H1 (cell line): Measurements from ENCODE around the gene TAOK1. TPM values are rescaled to one million over a fixed set of nuclear protein-coding genes. Genes with fewer than 3 reads are reported as not detected.

ENCODE experiments used
- CTCF ChIA-PET: fragments of 300-600 bp; sonication (Branson Sonifier 250); formaldehyde crosslinking; loops from one replicate; lab custom pipeline; 2021; ENCODE audit not compliant: partially characterized antibody; lab: Charles Lee
- POLR2A ChIA-PET: fragments of 300-600 bp; sonication (Branson Sonifier 250); formaldehyde crosslinking; loops from one replicate; lab custom pipeline; 2021; ENCODE audit warnings: inconsistent platforms; ENCODE audit not compliant: partially characterized antibody; lab: Charles Lee
- DNase-seq, 2 experiments: peaks; one replicate each; pipeline versions ENCODE4 v3.0.0 to v3.0.0-alpha.2; 2010 to 2022; ENCODE audit warnings: low spot score in 2 of 2, low read depth in 1 of 2, mixed read lengths in 1 of 2
- FAIRE-seq: peaks from 2 replicates; lab custom pipeline; 2011; peaks lifted over from hg19 to GRCh38; lab: Jason Lieb, UNC
- H2AFZ ChIP-seq: 2 replicates; pipeline ENCODE4 v1.8.1; 2012; ENCODE audit warnings: low read length, inconsistent platforms
- H2AK5ac ChIP-seq: 2 replicates; pipeline ENCODE4 v1.6.1; 2013; ENCODE audit warnings: low read depth, low read length
- H2BK120ac ChIP-seq: replicated peaks from 2 replicates; pipeline ENCODE3; 2013; ENCODE audit warnings: low read depth, low read length, inconsistent platforms
- H2BK12ac ChIP-seq: 2 replicates; pipeline ENCODE4 v1.6.1; 2013; ENCODE audit warnings: low read depth, low read length
- H2BK15ac ChIP-seq: 2 replicates; pipeline ENCODE4 v1.6.1; 2013; ENCODE audit warnings: low read length
- H2BK20ac ChIP-seq: 2 replicates; pipeline ENCODE4 v1.6.1; 2013; ENCODE audit warnings: low read length
- H2BK5ac ChIP-seq: 2 replicates; pipeline ENCODE4 v1.6.1; 2013; ENCODE audit warnings: low read depth, low read length
- H3K14ac ChIP-seq: 2 replicates; pipeline ENCODE4 v1.6.1; 2013; ENCODE audit warnings: inconsistent platforms; ENCODE audit not compliant: insufficient read length
- H3K18ac ChIP-seq: 2 replicates; pipeline ENCODE4 v1.6.1; 2013; ENCODE audit warnings: low read length; ENCODE audit errors: extremely low read depth
- H3K23ac ChIP-seq: 2 replicates; pipeline ENCODE4 v1.6.1; 2013; ENCODE audit warnings: inconsistent platforms; ENCODE audit not compliant: insufficient read length
- H3K23me2 ChIP-seq: 2 replicates; pipeline ENCODE4 v1.6.1; 2013; ENCODE audit warnings: low read depth, low read length
- H3K27ac ChIP-seq: 2 replicates; pipeline ENCODE4 v1.6.1; 2011; ENCODE audit warnings: low read depth, low read length, inconsistent platforms
- H3K27me3 ChIP-seq, 4 experiments: replicated peaks in 1 of 4; 1 replicate in 1 of 4; 2 replicates in 3 of 4; pipeline versions ENCODE4 v1.6.1 to v1.8.1; 2011 to 2013; ENCODE audit warnings: low read length in 3 of 4, mild to moderate bottlenecking in 3 of 4, inconsistent platforms in 2 of 4, mixed read lengths in 2 of 4, moderate library complexity in 1 of 4; ENCODE audit not compliant: control insufficient read depth in 3 of 4, insufficient read depth in 3 of 4; ENCODE audit errors: extremely low read depth in 1 of 4
- H3K36me3 ChIP-seq, 4 experiments: 2 replicates each; pipeline versions ENCODE4 v1.6.1 to v1.8.1; 2011 to 2013; ENCODE audit warnings: mild to moderate bottlenecking in 4 of 4, low read length in 3 of 4, moderate library complexity in 2 of 4, control low read depth in 1 of 4, inconsistent platforms in 1 of 4; ENCODE audit not compliant: insufficient read depth in 4 of 4, control insufficient read depth in 2 of 4
- H3K4ac ChIP-seq: replicated peaks from 2 replicates; pipeline ENCODE3; 2013; ENCODE audit warnings: low read length, low read depth, mixed read lengths, inconsistent platforms; ENCODE audit not compliant: insufficient read length
- H3K4me1 ChIP-seq, 4 experiments: replicated peaks in 1 of 4; 1 replicate in 1 of 4; 2 replicates in 3 of 4; pipeline versions ENCODE4 v1.6.1 to v1.8.1; 2011 to 2013; ENCODE audit warnings: low read length in 3 of 4, inconsistent platforms in 2 of 4, mixed read lengths in 1 of 4; ENCODE audit not compliant: insufficient read depth in 4 of 4, control insufficient read depth in 3 of 4
- H3K4me2 ChIP-seq, 2 experiments: 2 replicates each; pipeline versions ENCODE4 v1.6.1 to v1.8.1; 2011 to 2013; ENCODE audit warnings: low read depth in 2 of 2, low read length in 2 of 2, control low read depth in 1 of 2, inconsistent platforms in 1 of 2, mild to moderate bottlenecking in 1 of 2; ENCODE audit not compliant: insufficient read depth in 1 of 2
- H3K4me3 ChIP-seq, 4 experiments: fragments of 200-600, 300-600 bp in 1 of 4; sonication (generic), shearing (Covaris generic), sonication (Bioruptor Twin) in 1 of 4; 2 replicates each; pipeline versions ENCODE4 v1.5.1 to v1.8.1; 2011 to 2016; ENCODE audit warnings: low read length in 4 of 4, low read depth in 3 of 4, control low read depth in 2 of 4, inconsistent platforms in 2 of 4, mild to moderate bottlenecking in 2 of 4, mixed read lengths in 1 of 4, moderate library complexity in 1 of 4; ENCODE audit not compliant: insufficient read depth in 2 of 4; ENCODE audit errors: extremely low read depth in 1 of 4
- H3K56ac ChIP-seq: replicated peaks from 2 replicates; pipeline ENCODE3; 2013; ENCODE audit warnings: low read depth, mild to moderate bottlenecking, mixed read lengths, low read length, inconsistent platforms; ENCODE audit not compliant: insufficient read length
- H3K79me1 ChIP-seq: 2 replicates; pipeline ENCODE4 v1.6.1; 2013; ENCODE audit warnings: low read depth, low read length, control low read depth
- H3K79me2 ChIP-seq, 2 experiments: 2 replicates each; pipeline versions ENCODE4 v1.6.1 to v1.8.1; 2012 to 2013; ENCODE audit warnings: low read length in 2 of 2, mild to moderate bottlenecking in 2 of 2, inconsistent platforms in 1 of 2; ENCODE audit not compliant: insufficient read depth in 2 of 2, control insufficient read depth in 1 of 2
- H3K9ac ChIP-seq, 4 experiments: replicated peaks in 1 of 4; 1 replicate in 1 of 4; 2 replicates in 3 of 4; pipeline versions ENCODE4 v1.6.1 to v1.8.1; 2011 to 2013; ENCODE audit warnings: low read depth in 3 of 4, low read length in 3 of 4, control low read depth in 2 of 4, mild to moderate bottlenecking in 2 of 4, moderate library complexity in 2 of 4, inconsistent platforms in 1 of 4; ENCODE audit errors: extremely low read depth in 1 of 4
- H3K9me3 ChIP-seq, 2 experiments: 2 replicates each; pipeline versions ENCODE4 v1.6.1 to v1.8.1; 2012 to 2013; ENCODE audit warnings: mild to moderate bottlenecking in 2 of 2, moderate library complexity in 2 of 2, control low read depth in 1 of 2, inconsistent platforms in 1 of 2, low read depth in 1 of 2, low read length in 1 of 2, mixed read lengths in 1 of 2; ENCODE audit not compliant: insufficient read depth in 2 of 2
- H4K20me1 ChIP-seq, 2 experiments: replicated peaks in 1 of 2; 2 replicates each; pipeline versions ENCODE3 to v1.8.1; 2011 to 2013; ENCODE audit warnings: inconsistent platforms in 2 of 2, low read length in 2 of 2, mild to moderate bottlenecking in 1 of 2; ENCODE audit not compliant: insufficient read depth in 2 of 2, control insufficient read depth in 1 of 2
- H4K5ac ChIP-seq: 2 replicates; pipeline ENCODE4 v1.6.1; 2013; ENCODE audit warnings: low read length, low read depth, mixed read lengths, inconsistent platforms; ENCODE audit not compliant: insufficient read length
- H4K8ac ChIP-seq: 2 replicates; pipeline ENCODE4 v1.8.0; 2013; ENCODE audit warnings: mild to moderate bottlenecking, moderate library complexity, low read length, inconsistent platforms; ENCODE audit not compliant: insufficient read depth; ENCODE audit errors: extremely low read depth
- H4K91ac ChIP-seq: replicated peaks from 2 replicates; pipeline ENCODE3; 2013; ENCODE audit warnings: low read length, mixed read lengths, inconsistent platforms; ENCODE audit not compliant: insufficient read length
- WGBS, 2 experiments: shearing (Covaris generic) in 1 of 2; methylation state at CpG; one replicate each; pipeline versions ENCODE4 v1.1.6 to v1.1.7; 2013 to 2015; ENCODE audit warnings: low lambda C conversion rate in 2 of 2, mixed read lengths in 2 of 2, inconsistent platforms in 1 of 2, low coverage in 1 of 2, missing lambda C conversion rate in 1 of 2; ENCODE audit not compliant: insufficient replicate concordance in 2 of 2, insufficient coverage in 1 of 2, insufficient read length in 1 of 2; ENCODE audit errors: extremely low coverage in 1 of 2, missing lambda C conversion rate in 1 of 2; 5-methylcytosine and 5-hydroxymethylcytosine counted together
- polyA plus RNA-seq, 7 experiments: library from polyadenylated mRNA; depleted of rRNA in 3 of 7; stranded (reverse) in 5 of 7; unstranded in 2 of 7; fragments of >200 nt in 5 of 7; fragments of 200-250 nt in 2 of 7; gene quantifications; 1 replicate in 5 of 7; 2 replicates in 1 of 7; 4 replicates in 1 of 7; pipeline versions ENCODE4 v1.2.1 to v1.2.3, GENCODE V29; 2011 to 2013; ENCODE audit warnings: missing spikeins in 2 of 7, mixed read lengths in 2 of 7
- total RNA-seq: library from RNA; stranded (reverse); fragmentation: NEBNext Ultra II Directional; extraction: Animal tissue kit (Norgen Biotek cat#: 25700); gene quantifications from 2 replicates; pipeline ENCODE4 v1.2.1, GENCODE V29; 2021

TAOK1 gene
- total and polyA plus RNA-seq, 2 of the 8 experiments (the other 6 are each of a cell fraction or from before 2014, with no cell fraction given), result 12.2 to 90.6 TPM

DNA sequence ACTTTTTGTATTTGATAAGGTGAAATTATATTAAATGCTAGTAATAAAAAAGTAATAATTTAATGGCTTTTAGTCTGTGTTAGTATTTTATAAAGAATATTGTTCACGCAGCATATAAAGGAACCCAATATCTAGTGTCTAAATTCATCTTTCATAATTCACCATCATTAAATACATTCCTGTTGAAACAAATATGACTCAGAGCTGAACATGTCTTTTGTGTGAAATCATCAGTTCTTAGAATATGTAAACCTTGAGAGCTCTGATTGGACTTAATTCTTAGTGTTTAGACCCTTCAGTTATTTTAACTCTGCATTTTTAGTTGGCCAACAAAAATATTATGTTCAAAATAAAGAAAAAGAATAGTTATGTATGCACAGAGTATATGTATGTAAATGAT, 104.8 kb downstream of the TAOK1 start:
- H3K27ac ChIP-seq, result no peak overlapping the region
- no peak overlapping the region for H3K56ac ChIP-seq
- H2BK5ac ChIP-seq, result no peak overlapping the region
- H2BK12ac ChIP-seq, result no peak overlapping the region
- no peak overlapping the region for H3K23ac ChIP-seq
- H2BK15ac ChIP-seq, result no peak overlapping the region
- H3K18ac ChIP-seq, result no peak overlapping the region
- no peak overlapping the region for H3K4me3 ChIP-seq
- WGBS, 2 experiments, result 100% methylated on average over 1 of the region's 1 CpG; no CpG with 5 or more reads in 1 of the 2 experiments
- no peak overlapping the region for H2AFZ ChIP-seq
- no peaks in the 10 kb centered on the region for H4K20me1 ChIP-seq
- no peak for DNase-seq
- no peaks in the 10 kb centered on the region for H3K4me1 ChIP-seq
- no peak overlapping the region for H2BK20ac ChIP-seq
- no peaks in the 10 kb centered on the region for H3K79me2 ChIP-seq
- H2AK5ac ChIP-seq, result no peak overlapping the region
- H3K36me3 ChIP-seq, result peaks cover 0 to 65% (median 24%) of the 10 kb centered on the region in 4 experiments; a peak in 7 of 8 replicates
- H3K14ac ChIP-seq, result no peak overlapping the region
- H4K8ac ChIP-seq, result no peak overlapping the region
- H3K23me2 ChIP-seq, result no peaks in the 10 kb centered on the region
- no peaks in the 10 kb centered on the region for H3K27me3 ChIP-seq
- no peak overlapping the region for H4K5ac ChIP-seq
- no peak for FAIRE-seq
- H4K91ac ChIP-seq, result no peak overlapping the region
- POLR2A ChIA-PET, result no interaction called here
- no peak overlapping the region for H3K4me2 ChIP-seq
- H3K9ac ChIP-seq, result no peak overlapping the region
- no peak overlapping the region for H3K4ac ChIP-seq
- no peaks in the 10 kb centered on the region for H3K79me1 ChIP-seq
- H2BK120ac ChIP-seq, result no peak overlapping the region
- H3K9me3 ChIP-seq, result no peaks in the 10 kb centered on the region
- CTCF ChIA-PET, result interaction anchor here (0.7 to 2.0 kb wide), 4 partner anchors 9 to 125 kb away, joined by 3 to 13 read pairs (median 3); no protein-coding TSS in a partner anchor
